Measurements from ENCODE around the gene ALDH1A2. TPM values are rescaled to one million over a fixed set of nuclear protein-coding genes. Genes with fewer than 3 reads are reported as not detected.

Gene ALDH1A2
- total RNA-seq, 1 experiment from 2014 or later = 0.98 TPM

- no TSS peak for BruUV-seq (replicated peaks)
- Histone ChIP-seq H3K4me1 (ENCODE audit: control insufficient read depth, insufficient read depth, low read length) (no peaks in the 10 kb centered on the region), H3K9me3 (ENCODE audit: control insufficient read depth, insufficient read depth, low read depth, low read length) (no peaks in the 10 kb centered on the region), H3K4me3 (ENCODE audit: low read depth in 2 of 2, low read length in 2 of 2) (no peak overlapping the region), H3K27ac (ENCODE audit: low read length) (no peak overlapping the region), H3K27me3 (ENCODE audit: control insufficient read depth, insufficient read depth, low read length) (peaks cover 20% of the 10 kb centered on the region), H3K36me3 (ENCODE audit: control insufficient read depth, insufficient read depth, low read length) (no peaks in the 10 kb centered on the region)
- in situ Hi-C loops (cut with HindIII; ENCODE audit: low pct_unique_long_range_greater_than_20kb, low sequenced_read_pairs) (no loop called here), intact Hi-C loops (cut with micrococcal nuclease; ENCODE audit: unreplicated experiment) (no loop called here)
- ATAC-seq (no peak), DNase-seq (ENCODE audit: low read depth, low spot score) (no peak)
- no peak for TF ChIP-seq SIN3A (IDR thresholded peaks at IDR 0.05; ENCODE audit: borderline replicate concordance, insufficient read depth, low read depth, low read length)
- TF ChIP-seq POLR2AphosphoS5 (IDR thresholded peaks at IDR 0.05; ENCODE audit: low read depth, low read length) = no peak
- no peak for TF ChIP-seq CTCF (IDR thresholded peaks at IDR 0.05)
- no peak for TF ChIP-seq REST (IDR thresholded peaks at IDR 0.05; ENCODE audit: insufficient read depth in 1 of 2, low read depth in 2 of 2, low read length in 1 of 2)
- TF ChIP-seq TCF7L2 (IDR thresholded peaks at IDR 0.05; ENCODE audit: low read depth, low read length) = no peak
- CTCF ChIA-PET = no interaction called here
- POLR2A ChIA-PET = no interaction called here
These were observed 2.5 kb downstream of the ALDH1A2 start for GRCh38 chr15:58062983-58063382.

GRCh38 chr15:58062175-58062574 is 3.3 kb downstream of the ALDH1A2 start:
- in situ Hi-C loops (cut with HindIII; ENCODE audit: low pct_unique_long_range_greater_than_20kb, low sequenced_read_pairs) = no loop called here
- TF ChIP-seq POLR2AphosphoS5 (IDR thresholded peaks at IDR 0.05; ENCODE audit: low read depth, low read length) = no peak
- TF ChIP-seq TCF7L2 (IDR thresholded peaks at IDR 0.05; ENCODE audit: low read depth, low read length) = no peak
- TF ChIP-seq REST (IDR thresholded peaks at IDR 0.05; ENCODE audit: insufficient read depth in 1 of 2, low read depth in 2 of 2, low read length in 1 of 2) = no peak
- TF ChIP-seq CTCF (IDR thresholded peaks at IDR 0.05) = no peak
- no peak for TF ChIP-seq SIN3A (IDR thresholded peaks at IDR 0.05; ENCODE audit: borderline replicate concordance, insufficient read depth, low read depth, low read length)
- POLR2A ChIA-PET = no interaction called here
- H3K36me3 ChIP-seq (ENCODE audit: control insufficient read depth, insufficient read depth, low read length) = no peaks in the 10 kb centered on the region
- no peak for DNase-seq (ENCODE audit: low read depth, low spot score)
- H3K27me3 ChIP-seq (ENCODE audit: control insufficient read depth, insufficient read depth, low read length) = peaks cover 20% of the 10 kb centered on the region
- intact Hi-C loops (cut with micrococcal nuclease; ENCODE audit: unreplicated experiment) = no loop called here
- no peak for ATAC-seq
- H3K4me3 ChIP-seq (ENCODE audit: low read depth in 2 of 2, low read length in 2 of 2) = no peak overlapping the region
- no TSS peak for BruUV-seq (replicated peaks)
- H3K4me1 ChIP-seq (ENCODE audit: control insufficient read depth, insufficient read depth, low read length) = no peaks in the 10 kb centered on the region
- CTCF ChIA-PET = no interaction called here
- H3K9me3 ChIP-seq (ENCODE audit: control insufficient read depth, insufficient read depth, low read depth, low read length) = no peaks in the 10 kb centered on the region
- no peak overlapping the region for H3K27ac ChIP-seq (ENCODE audit: low read length)

Data from Panc1 (cell line).